Measurements from ENCODE around the gene ADAMTS16.
A peak's percentile ranks its signal among the peaks of the same experiment; 100 is the strongest.

The ADAMTS16 gene

GRCh38 chr5:5344606-5345005, 204.5 kb downstream of the ADAMTS16 start:
- no peak for DNase-seq (ENCODE audit: low read depth)

GRCh38 chr5:5347442-5347841, 207.3 kb downstream of the ADAMTS16 start:
- no peak for DNase-seq (ENCODE audit: low read depth)

GRCh38 chr5:5348135-5348534, 208.0 kb downstream of the ADAMTS16 start:
- no peak for DNase-seq (ENCODE audit: low read depth)

- no peak for DNase-seq (ENCODE audit: low read depth)
Measured at GRCh38 chr5:5348576-5348975, 208.4 kb downstream of the ADAMTS16 start.

DNA sequence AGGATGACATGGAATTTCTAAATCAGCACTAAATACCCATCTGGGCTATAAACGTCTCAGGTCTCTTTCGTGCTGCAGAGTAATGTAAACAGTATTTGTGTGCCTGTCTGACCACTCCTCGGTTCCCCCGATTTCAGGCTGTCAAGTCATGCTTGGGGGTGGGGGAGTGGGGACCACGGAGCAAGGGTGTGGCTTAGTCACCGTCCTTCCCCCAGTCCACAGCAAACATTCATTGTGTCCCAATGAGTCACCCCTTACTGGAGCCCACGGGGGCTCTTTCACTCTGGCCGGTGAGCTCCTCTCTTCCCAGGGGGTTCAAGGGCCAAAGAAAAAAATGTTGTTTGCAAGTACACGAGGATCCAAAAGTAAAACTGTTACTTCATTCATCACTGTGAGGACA, 210.0 kb downstream of the ADAMTS16 start:
- peak; percentile 65 for DNase-seq (ENCODE audit: low read depth)

- peak; percentile 71 for DNase-seq (ENCODE audit: low read depth)
Measured at GRCh38 chr5:5351288-5351979, 211.3 kb downstream of the ADAMTS16 start.

DNA sequence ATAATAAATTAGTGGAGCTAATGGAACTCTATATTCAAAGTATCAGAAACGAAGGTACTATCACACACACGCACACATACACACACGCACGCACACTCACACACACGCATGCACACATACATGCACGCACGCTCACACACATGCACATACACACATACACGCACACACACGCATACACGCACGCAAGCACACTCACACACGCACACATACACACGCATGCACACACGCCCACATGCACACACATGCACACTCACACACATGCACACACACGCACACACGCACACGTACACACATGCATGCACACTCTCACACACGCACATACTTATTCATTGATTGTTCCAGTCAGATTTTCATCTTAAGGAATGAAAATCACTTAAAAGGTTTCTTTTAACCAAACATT, 212.5 kb downstream of the ADAMTS16 start:
- no peak for DNase-seq (ENCODE audit: low read depth)

DNA sequence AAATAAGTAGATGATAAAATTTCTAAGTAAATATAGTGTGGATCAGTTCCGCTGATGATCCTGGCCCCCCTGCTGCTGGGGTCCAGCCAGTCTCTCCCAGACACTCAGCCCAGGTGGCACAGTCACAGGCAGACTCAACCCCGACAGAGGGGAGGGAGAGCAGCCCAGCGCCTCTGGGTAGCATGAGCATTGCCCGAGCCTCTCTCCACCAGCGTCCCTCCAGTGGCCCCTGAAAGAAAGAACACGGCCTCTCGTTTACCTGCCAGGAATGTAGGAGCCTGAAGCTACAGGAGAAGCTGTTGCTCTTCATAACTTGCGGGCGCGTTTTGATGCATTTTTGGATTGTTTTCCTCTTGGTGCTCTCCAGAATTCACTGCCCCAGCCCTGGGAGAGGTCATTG, 213.6 kb downstream of the ADAMTS16 start:
- no peak for DNase-seq (ENCODE audit: low read depth)

- DNase-seq (ENCODE audit: low read depth): no peak
Measured at GRCh38 chr5:5356765-5357164, 216.6 kb downstream of the ADAMTS16 start.

- no peak for DNase-seq (ENCODE audit: low read depth)
Measured at GRCh38 chr5:5359618-5360017, 219.5 kb downstream of the ADAMTS16 start.

GRCh38 chr5:5360363-5360940, 220.3 kb downstream of the ADAMTS16 start:
- DNase-seq (ENCODE audit: low read depth): no peak

GRCh38 chr5:5360941-5361520, 220.9 kb downstream of the ADAMTS16 start:
- DNase-seq (ENCODE audit: low read depth): no peak

- DNase-seq (ENCODE audit: low read depth): peak; percentile 31
Measured at GRCh38 chr5:5363045-5363444, 222.9 kb downstream of the ADAMTS16 start.

DNA sequence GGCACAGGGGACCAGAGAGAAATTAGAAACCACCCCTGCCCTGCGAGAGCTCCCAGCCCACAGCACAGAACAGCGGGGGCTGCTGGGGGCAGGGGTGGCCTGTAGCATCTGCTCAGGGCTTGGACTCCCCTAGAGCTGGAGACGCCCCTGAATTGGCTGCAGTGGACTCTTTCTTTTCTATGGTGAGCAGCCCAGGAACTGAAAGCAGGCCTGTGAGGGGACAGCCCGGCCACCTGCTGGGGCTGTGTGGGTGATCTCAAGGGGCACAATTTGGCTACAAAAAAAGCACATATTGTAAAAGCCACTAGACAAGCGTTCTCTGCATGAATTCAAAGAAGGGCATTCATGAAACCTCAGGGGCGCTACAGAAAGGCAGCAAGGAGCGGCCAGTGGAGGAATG, 224.8 kb downstream of the ADAMTS16 start:
- DNase-seq (ENCODE audit: low read depth): no peak

GRCh38 chr5:5367739-5368138, 227.6 kb downstream of the ADAMTS16 start:
- DNase-seq (ENCODE audit: low read depth): no peak

GRCh38 chr5:5369051-5369605, 229.0 kb downstream of the ADAMTS16 start:
- no peak for DNase-seq (ENCODE audit: low read depth)
